Activated T-cell treated with anti-CD3 and anti-CD28 coated beads for 1 hour (primary cell): Measurements from ENCODE around the gene ANLN.
"Not testable (repeated sequence)": the region's sequence is repeated elsewhere in the genome, so short reads cannot be mapped to it uniquely, and the experiment has no call there.

Source experiments
- DNase-seq: peaks from one replicate; pipeline ENCODE4 v3.0.0-alpha.2; 2020; ENCODE audit warnings: low read depth

Gene ANLN

GRCh38 chr7:36379831-36380504, 9.7 kb upstream of the ANLN start:
- no peak for DNase-seq

GRCh38 chr7:36381056-36381455, 8.6 kb upstream of the ANLN start:
- DNase-seq = no peak

- DNase-seq = not testable (repeated sequence)
These were observed 6.4 kb upstream of the ANLN start for GRCh38 chr7:36383284-36383683.

GRCh38 chr7:36385646-36386045, 4.0 kb upstream of the ANLN start:
- not testable (repeated sequence) for DNase-seq

GRCh38 chr7:36387435-36388231, 2.0 kb upstream of the ANLN start:
- DNase-seq = no peak

GRCh38 chr7:36388423-36388822, 1.2 kb upstream of the ANLN start:
- DNase-seq = no peak

- DNase-seq = no peak
These were observed 783 bp downstream of the ANLN start for GRCh38 chr7:36390199-36391090.

- DNase-seq = no peak
These were observed 2.0 kb downstream of the ANLN start for GRCh38 chr7:36391436-36392198.

GRCh38 chr7:36393826-36394225, 4.2 kb downstream of the ANLN start:
- no peak for DNase-seq

GRCh38 chr7:36395171-36395894, 5.7 kb downstream of the ANLN start:
- DNase-seq = no peak

GRCh38 chr7:36396150-36396549, 6.5 kb downstream of the ANLN start:
- no peak for DNase-seq

- no peak for DNase-seq
These were observed 10.4 kb downstream of the ANLN start for GRCh38 chr7:36400036-36400435.

GRCh38 chr7:36400606-36401005, 10.9 kb downstream of the ANLN start:
- no peak for DNase-seq

- DNase-seq = no peak
These were observed 13.8 kb downstream of the ANLN start for GRCh38 chr7:36403452-36403851.

- DNase-seq = no peak
These were observed 15.2 kb downstream of the ANLN start for GRCh38 chr7:36404639-36405408.

- no peak for DNase-seq
These were observed 15.7 kb downstream of the ANLN start for GRCh38 chr7:36405409-36405803.

GRCh38 chr7:36406156-36406555, 16.5 kb downstream of the ANLN start:
- DNase-seq = no peak

- no peak for DNase-seq
These were observed 18.2 kb downstream of the ANLN start for GRCh38 chr7:36407636-36408550.

- DNase-seq = no peak
These were observed 18.9 kb downstream of the ANLN start for GRCh38 chr7:36408589-36408988.
